ENCODE data around the gene UBR3. TPM values are rescaled to one million over a fixed set of nuclear protein-coding genes. Genes with fewer than 3 reads are reported as not detected.
"Not testable (repeated sequence)": the region's sequence is repeated elsewhere in the genome, so short reads cannot be mapped to it uniquely, and the experiment has no call there.

UBR3 gene
- polyA plus RNA-seq, 1 donor: 24.0 TPM

DNA sequence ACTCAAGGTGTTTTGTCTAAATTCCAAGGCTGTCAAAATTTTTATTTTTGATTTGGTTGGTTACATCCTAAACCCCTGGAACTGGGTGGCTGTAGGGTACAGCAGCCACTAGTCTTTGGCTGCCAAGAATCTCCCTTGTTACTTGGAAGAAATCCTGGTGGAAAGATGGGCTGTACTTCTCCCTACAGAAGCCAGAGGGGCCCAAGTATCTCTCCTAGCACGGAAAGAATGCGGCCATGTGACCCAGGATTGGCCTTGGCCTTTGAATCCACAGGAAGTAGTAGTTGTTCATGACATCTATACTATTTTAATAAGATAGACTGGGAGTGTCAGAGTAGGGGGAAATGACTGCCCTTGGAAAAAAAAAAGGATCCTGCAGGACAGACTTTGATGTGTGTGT lies 296.3 kb downstream of the UBR3 start:
- H3K9me3 ChIP-seq (ENCODE audit: control insufficient read depth, low read depth, low read length): no peaks in the 10 kb centered on the region
- H3K4me1 ChIP-seq (ENCODE audit: control insufficient read depth, insufficient read depth, low read length): no peaks in the 10 kb centered on the region
- H3K36me3 ChIP-seq (ENCODE audit: control insufficient read depth, insufficient read depth, low read length): no peaks in the 10 kb centered on the region
- peak in 1 of 2 donors; percentile 13 for DNase-seq
- no peak overlapping the region for H3K4me3 ChIP-seq (ENCODE audit: low read length)
- no peaks in the 10 kb centered on the region for H3K27me3 ChIP-seq (ENCODE audit: control insufficient read depth, insufficient read depth, low read length)
- no peak overlapping the region for H3K27ac ChIP-seq (ENCODE audit: low read length)
- WGBS (ENCODE audit: insufficient coverage, low lambda C conversion rate): no CpG with 5 or more reads among the region's 2 CpGs

DNA sequence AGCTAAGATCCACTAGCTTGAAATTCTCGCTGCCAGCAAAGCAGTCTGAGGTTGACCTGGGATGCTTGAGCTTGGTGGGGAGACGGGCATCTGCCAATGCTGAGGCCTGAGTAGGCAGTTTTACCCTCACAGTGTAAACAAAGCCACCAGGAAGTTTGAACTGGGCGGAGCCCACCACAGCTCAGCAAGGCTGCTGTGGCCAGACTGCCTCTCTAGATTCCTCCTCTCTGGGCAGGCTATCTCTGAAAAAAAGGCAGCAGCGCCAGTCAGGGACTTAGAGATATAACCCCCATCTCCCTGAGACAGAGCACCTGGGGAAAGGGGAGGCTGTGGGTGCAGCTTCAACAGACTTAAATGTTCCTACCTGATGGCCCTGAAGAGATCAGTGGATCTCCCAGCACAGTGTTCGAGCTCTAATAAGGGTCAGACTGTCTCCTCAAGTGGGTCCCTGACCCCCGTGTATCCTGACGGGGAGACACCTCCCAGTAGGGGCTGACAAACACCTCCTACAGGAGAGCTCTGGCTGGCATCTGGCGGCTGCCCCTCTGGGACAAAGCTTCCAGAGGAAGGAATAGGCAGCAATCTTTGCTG lies 299.0 kb downstream of the UBR3 start:
- not testable (repeated sequence) for H3K36me3 ChIP-seq (ENCODE audit: control insufficient read depth, insufficient read depth, low read length); DNase-seq; H3K27me3 ChIP-seq (ENCODE audit: control insufficient read depth, insufficient read depth, low read length); H3K4me1 ChIP-seq (ENCODE audit: control insufficient read depth, insufficient read depth, low read length); H3K4me3 ChIP-seq (ENCODE audit: low read length); H3K27ac ChIP-seq (ENCODE audit: low read length); H3K9me3 ChIP-seq (ENCODE audit: control insufficient read depth, low read depth, low read length)
- WGBS (ENCODE audit: insufficient coverage, low lambda C conversion rate): no CpG with 5 or more reads among the region's 8 CpGs

Other genes with a start within 250 kb of the UBR3 start
- gene PPIG, start 243.1 kb upstream of the UBR3 start, polyA plus RNA-seq: 75.2 TPM
- gene CFAP210, start 133.0 kb upstream of the UBR3 start, polyA plus RNA-seq: 0.13 TPM
- 18.1 TPM for gene PHOSPHO2, start 133.0 kb upstream of the UBR3 start, polyA plus RNA-seq
- 38.1 TPM for gene KLHL23, start 93.6 kb upstream of the UBR3 start, polyA plus RNA-seq
- gene SSB, start 28.6 kb upstream of the UBR3 start, polyA plus RNA-seq: 124 TPM
- 48.5 TPM for gene METTL5, start 2.5 kb upstream of the UBR3 start, polyA plus RNA-seq